Loucy (cell line): Measurements from ENCODE around the gene ASF1B.

Source experiments
- H2AFZ ChIP-seq: fragments of 200-600 bp; sonication (generic); 2 replicates; pipeline ENCODE4 v1.6.0; 2016; ENCODE audit warnings: antibody characterized with exemption, mild to moderate bottlenecking, low read length, moderate library complexity
- H3F3A ChIP-seq: fragments of 200-600 bp; 2 replicates; pipeline ENCODE4 v1.6.0; 2016; ENCODE audit warnings: antibody characterized with exemption, low read depth, mild to moderate bottlenecking
- H3K27me3 ChIP-seq: fragments of 200-600 bp; sonication (generic); 2 replicates; pipeline ENCODE4 v1.6.1; 2014; ENCODE audit warnings: low read length, mild to moderate bottlenecking; ENCODE audit not compliant: insufficient read depth, poor library complexity, severe bottlenecking
- H3K36me3 ChIP-seq: fragments of 200-600 bp; sonication (generic); 2 replicates; pipeline ENCODE4 v1.6.1; 2016; ENCODE audit warnings: low read length; ENCODE audit not compliant: insufficient read depth
- H3K4me1 ChIP-seq: fragments of 200-600 bp; sonication (generic); 2 replicates; pipeline ENCODE4 v1.5.1; 2014; ENCODE audit warnings: low read length, mild to moderate bottlenecking; ENCODE audit not compliant: insufficient read depth, poor library complexity, severe bottlenecking
- H3K4me2 ChIP-seq: fragments of 200-600 bp; sonication (generic); 2 replicates; pipeline ENCODE4 v1.6.0; 2014; ENCODE audit warnings: antibody characterized with exemption, low read length, low read depth, mild to moderate bottlenecking; ENCODE audit not compliant: poor library complexity, severe bottlenecking
- H3K4me3 ChIP-seq: fragments of 200-600 bp; sonication (generic); 2 replicates; pipeline ENCODE4 v1.5.1; 2014; ENCODE audit warnings: low read length, mild to moderate bottlenecking, mixed read lengths; ENCODE audit not compliant: poor library complexity, severe bottlenecking
- H3K79me2 ChIP-seq: fragments of 200-600 bp; sonication (generic); 2 replicates; pipeline ENCODE4 v1.6.1; 2014; ENCODE audit warnings: low read length; ENCODE audit not compliant: insufficient read depth
- H3K9ac ChIP-seq: fragments of 200-600 bp; sonication (generic); 2 replicates; pipeline ENCODE4 v1.6.0; 2014; ENCODE audit warnings: mild to moderate bottlenecking, low read depth, low read length, moderate library complexity; ENCODE audit not compliant: poor library complexity, severe bottlenecking
- H3K9me2 ChIP-seq: fragments of 200-600 bp; sonication (generic); replicated peaks from 2 replicates; pipeline ENCODE4 v1.6.1; 2016; ENCODE audit warnings: low read depth, low read length, mixed read lengths
- H3K9me3 ChIP-seq: fragments of 200-600 bp; sonication (generic); 2 replicates; pipeline ENCODE4 v1.6.1; 2014; ENCODE audit warnings: mild to moderate bottlenecking, antibody characterized with exemption, low read length, low read depth; ENCODE audit not compliant: insufficient read depth
- H4K20me1 ChIP-seq: fragments of 200-600 bp; sonication (generic); 2 replicates; pipeline ENCODE4 v1.6.0; 2014; ENCODE audit warnings: antibody characterized with exemption, low read length, mild to moderate bottlenecking; ENCODE audit not compliant: insufficient read depth, poor library complexity, severe bottlenecking
- CTCF ChIP-seq: fragments of 200-600 bp; sonication (generic); conservative IDR thresholded peaks from 2 replicates; pipeline ENCODE4 v1.5.1; 2014; ENCODE audit warnings: mild to moderate bottlenecking, antibody characterized with exemption, low read length
- EZH2phosphoT487 ChIP-seq: fragments of 200-600 bp; IDR thresholded peaks from 2 replicates; pipeline ENCODE4 v1.6.1; 2018; ENCODE audit warnings: antibody characterized with exemption, mild to moderate bottlenecking, moderate library complexity, borderline replicate concordance

The ASF1B gene

GRCh38 chr19:14114439-14114838 is 21.9 kb downstream of the ASF1B start:
- no peaks in the 10 kb centered on the region for H3K9me2 ChIP-seq
- H3K4me1 ChIP-seq, result peaks cover 59% of the 10 kb centered on the region
- H3F3A ChIP-seq, result no peaks in the 10 kb centered on the region
- no peaks in the 10 kb centered on the region for H3K9me3 ChIP-seq
- H3K4me2 ChIP-seq, result peak overlapping the region; percentile 30
- TF ChIP-seq CTCF, result no peak
- TF ChIP-seq EZH2phosphoT487, result no peak
- H3K4me3 ChIP-seq, result no peak overlapping the region
- H3K79me2 ChIP-seq, result peaks cover 38% of the 10 kb centered on the region; the same call in 1 of the 2 replicates
- peaks cover 18% of the 10 kb centered on the region for H4K20me1 ChIP-seq
- H3K27me3 ChIP-seq, result no peaks in the 10 kb centered on the region
- no peak overlapping the region for H2AFZ ChIP-seq
- H3K36me3 ChIP-seq, result no peaks in the 10 kb centered on the region
- H3K9ac ChIP-seq, result no peak overlapping the region

GRCh38 chr19:14113762-14114414 is 22.5 kb downstream of the ASF1B start:
- TF ChIP-seq EZH2phosphoT487 (no peak), CTCF (peak; percentile 64)
- peaks cover 56% of the 10 kb centered on the region for H3K4me1 ChIP-seq
- H3F3A ChIP-seq, result no peaks in the 10 kb centered on the region
- H3K4me3 ChIP-seq, result no peak overlapping the region
- peak overlapping the region; percentile 22 for H3K9ac ChIP-seq
- H3K4me2 ChIP-seq, result peak overlapping the region; percentile 33
- no peaks in the 10 kb centered on the region for H3K9me2 ChIP-seq
- H3K36me3 ChIP-seq, result no peaks in the 10 kb centered on the region
- no peak overlapping the region for H2AFZ ChIP-seq
- peaks cover 37% of the 10 kb centered on the region; the same call in 1 of the 2 replicates for H3K79me2 ChIP-seq
- H4K20me1 ChIP-seq, result peaks cover 18% of the 10 kb centered on the region
- no peaks in the 10 kb centered on the region for H3K9me3 ChIP-seq
- H3K27me3 ChIP-seq, result no peaks in the 10 kb centered on the region

- Histone ChIP-seq H4K20me1 (peaks cover 18% of the 10 kb centered on the region), H3K36me3 (no peaks in the 10 kb centered on the region), H3K9me3 (no peaks in the 10 kb centered on the region), H3K4me1 (peaks cover 49% of the 10 kb centered on the region), H3K4me3 (no peak overlapping the region), H3K27me3 (no peaks in the 10 kb centered on the region), H3K4me2 (peak overlapping the region; percentile 33), H3K9ac (peak overlapping the region; percentile 15), H3K79me2 (peaks cover 34% of the 10 kb centered on the region; the same call in 1 of the 2 replicates), H3F3A (no peaks in the 10 kb centered on the region), H3K9me2 (no peaks in the 10 kb centered on the region), H2AFZ (no peak overlapping the region)
- TF ChIP-seq CTCF (no peak), EZH2phosphoT487 (no peak)
These were observed 23.5 kb downstream of the ASF1B start for GRCh38 chr19:14112809-14113385.
